GM23338 (cell line): ENCODE data around the gene FGD4. TPM values are rescaled to one million over a fixed set of nuclear protein-coding genes. Genes with fewer than 3 reads are reported as not detected.

ENCODE experiments used
- ATAC-seq: fragments of 200-7000 bp; cut with Tn5 transposase; 3 replicates; pipeline ENCODE4 v1.9.1; 2020
- DNase-seq: peaks from one replicate; pipeline ENCODE4 v3.0.0-alpha.2; 2015; ENCODE audit warnings: low spot score
- H2AFZ ChIP-seq: fragments of 200-600 bp; sonication (generic); 2 replicates; pipeline ENCODE4 v1.8.0; 2016; ENCODE audit warnings: antibody characterized with exemption, mild to moderate bottlenecking, moderate library complexity
- H3F3A ChIP-seq: fragments of 200-600 bp; sonication (generic); replicated peaks from 2 replicates; pipeline ENCODE4 v1.8.0; 2017; ENCODE audit warnings: antibody characterized with exemption, mixed run types, low read depth
- H3K27ac ChIP-seq: fragments of 200-600 bp; sonication (generic); 2 replicates; pipeline ENCODE4 v1.6.1; 2016; ENCODE audit warnings: low read depth
- H3K27me3 ChIP-seq: fragments of 200-600 bp; sonication (generic); 2 replicates; pipeline ENCODE4 v1.8.0; 2016; ENCODE audit warnings: mild to moderate bottlenecking, mixed run types, moderate library complexity; ENCODE audit not compliant: insufficient read depth
- H3K36me3 ChIP-seq: fragments of 200-600 bp; sonication (generic); 2 replicates; pipeline ENCODE4 v1.8.0; 2016; ENCODE audit warnings: mild to moderate bottlenecking; ENCODE audit not compliant: insufficient read depth
- H3K4me1 ChIP-seq: fragments of 200-600 bp; sonication (generic); 2 replicates; pipeline ENCODE4 v1.8.0; 2016; ENCODE audit warnings: mild to moderate bottlenecking, moderate library complexity; ENCODE audit not compliant: insufficient read depth
- H3K4me2 ChIP-seq: fragments of 200-600 bp; sonication (generic); 2 replicates; pipeline ENCODE4 v1.7.1; 2017; ENCODE audit warnings: mixed run types
- H3K4me3 ChIP-seq: fragments of 200-600 bp; sonication (generic); 2 replicates; pipeline ENCODE4 v1.6.1; 2016; ENCODE audit warnings: mixed run types
- H3K79me2 ChIP-seq: fragments of 200-600 bp; sonication (generic); replicated peaks from 2 replicates; pipeline ENCODE4 v1.8.0; 2017; ENCODE audit warnings: mild to moderate bottlenecking; ENCODE audit not compliant: insufficient read depth
- H3K9me2 ChIP-seq: fragments of 200-600 bp; sonication (generic); 2 replicates; pipeline ENCODE4 v1.8.0; 2017; ENCODE audit not compliant: insufficient read depth
- H4K20me1 ChIP-seq: fragments of 200-600 bp; sonication (generic); replicated peaks from 2 replicates; pipeline ENCODE4 v1.8.0; 2017; ENCODE audit warnings: mild to moderate bottlenecking; ENCODE audit not compliant: insufficient read depth
- H3K27ac Mint-ChIP-seq: 2 replicates; pipeline ENCODE4 v1.8.0; 2020; ENCODE audit warnings: inconsistent platforms, mild to moderate bottlenecking, moderate library complexity, mixed read lengths
- H3K27me3 Mint-ChIP-seq: 3 replicates; pipeline ENCODE4 v1.8.0; 2022; ENCODE audit warnings: low read depth, mild to moderate bottlenecking, moderate library complexity, mixed read lengths, inconsistent platforms; ENCODE audit not compliant: insufficient read depth, poor library complexity
- H3K36me3 Mint-ChIP-seq: 3 replicates; pipeline ENCODE4 v1.8.0; 2021; ENCODE audit warnings: low read depth, mild to moderate bottlenecking, inconsistent platforms, moderate library complexity, mixed read lengths
- H3K4me1 Mint-ChIP-seq: 3 replicates; pipeline ENCODE4 v1.8.0; 2020; ENCODE audit warnings: mild to moderate bottlenecking, inconsistent platforms, mixed read lengths
- H3K4me3 Mint-ChIP-seq: 3 replicates; pipeline ENCODE4 v1.8.0; 2021; ENCODE audit warnings: moderate library complexity, mild to moderate bottlenecking, inconsistent platforms, mixed read lengths
- H3K9me3 Mint-ChIP-seq: 3 replicates; pipeline ENCODE4 v1.8.0; 2020; ENCODE audit warnings: moderate library complexity, mild to moderate bottlenecking, inconsistent platforms, mixed read lengths
- EZH2 ChIP-seq: fragments of 200-600 bp; sonication (generic); IDR thresholded peaks from one replicate; pipeline ENCODE4 v1.8.0; 2017; ENCODE audit warnings: antibody characterized with exemption, mild to moderate bottlenecking, low read depth; ENCODE audit not compliant: unreplicated experiment
- EZH2phosphoT487 ChIP-seq: fragments of 200-600 bp; sonication (generic); IDR thresholded peaks from one replicate; pipeline ENCODE4 v1.8.1; 2018; ENCODE audit warnings: antibody characterized with exemption; ENCODE audit not compliant: unreplicated experiment
- JUNB ChIP-seq: IDR thresholded peaks from one replicate; pipeline ENCODE4 v1.6.1; 2016; ENCODE audit warnings: antibody characterized with exemption; ENCODE audit not compliant: unreplicated experiment
- NANOG ChIP-seq: IDR thresholded peaks from 2 replicates; pipeline ENCODE4 v1.6.1; 2016; ENCODE audit warnings: antibody characterized with exemption, borderline replicate concordance
- POLR2AphosphoS5 ChIP-seq: IDR thresholded peaks from 2 replicates; pipeline ENCODE4 v1.6.1; 2016; ENCODE audit warnings: antibody characterized with exemption, low read depth
- STAT1 ChIP-seq: IDR thresholded peaks from one replicate; pipeline ENCODE4 v1.6.1; 2016; ENCODE audit warnings: antibody characterized with exemption; ENCODE audit not compliant: unreplicated experiment
- ZNF114 ChIP-seq: fragments of 250-450 bp; sonication (Bioruptor Pico); IDR thresholded peaks from 2 replicates; pipeline ENCODE4 v1.5.0; 2020; ENCODE audit warnings: mild to moderate bottlenecking, moderate library complexity
- ZNF331 ChIP-seq: fragments of 250-450 bp; sonication (Bioruptor Pico); IDR thresholded peaks from 2 replicates; pipeline ENCODE4 v1.5.0; 2020; ENCODE audit warnings: low read depth, mild to moderate bottlenecking, moderate library complexity
- polyA plus RNA-seq: library from polyadenylated mRNA; unstranded; fragments of >200 nt; fragmentation: Nextera tagmentation; extraction: Ambion mirVana; gene quantifications from 2 replicates; pipeline ENCODE4 v1.2.1, GENCODE V29; 2016
- total RNA-seq: library from RNA; depleted of rRNA; stranded (reverse); fragments of >200 nt; shearing (Covaris generic); gene quantifications from 2 replicates; pipeline ENCODE4 v1.2.3, GENCODE V29; 2014
- TF ChIP-seq, protein P1 (sequence below), 2 experiments: fragments of 200-600 bp in 1 of 2; sonication (generic) in 1 of 2; conservative IDR thresholded peaks; 2 replicates each; pipeline versions ENCODE4 v1.5.1 to v1.6.1; 2016 to 2017; ENCODE audit warnings: antibody characterized with exemption in 2 of 2, low read depth in 2 of 2, mild to moderate bottlenecking in 2 of 2, moderate library complexity in 1 of 2
- TF ChIP-seq, protein P2 (sequence below): IDR thresholded peaks from one replicate; pipeline ENCODE4 v1.6.1; 2018; ENCODE audit warnings: antibody characterized with exemption; ENCODE audit not compliant: unreplicated experiment
- TF ChIP-seq, protein P3 (sequence below): IDR thresholded peaks from 2 replicates; pipeline ENCODE4 v1.6.1; 2016; ENCODE audit warnings: antibody characterized with exemption

Gene FGD4
- total and polyA plus RNA-seq, 2 experiments from 2014 or later, result 24.3 to 54.3 TPM

DNA sequence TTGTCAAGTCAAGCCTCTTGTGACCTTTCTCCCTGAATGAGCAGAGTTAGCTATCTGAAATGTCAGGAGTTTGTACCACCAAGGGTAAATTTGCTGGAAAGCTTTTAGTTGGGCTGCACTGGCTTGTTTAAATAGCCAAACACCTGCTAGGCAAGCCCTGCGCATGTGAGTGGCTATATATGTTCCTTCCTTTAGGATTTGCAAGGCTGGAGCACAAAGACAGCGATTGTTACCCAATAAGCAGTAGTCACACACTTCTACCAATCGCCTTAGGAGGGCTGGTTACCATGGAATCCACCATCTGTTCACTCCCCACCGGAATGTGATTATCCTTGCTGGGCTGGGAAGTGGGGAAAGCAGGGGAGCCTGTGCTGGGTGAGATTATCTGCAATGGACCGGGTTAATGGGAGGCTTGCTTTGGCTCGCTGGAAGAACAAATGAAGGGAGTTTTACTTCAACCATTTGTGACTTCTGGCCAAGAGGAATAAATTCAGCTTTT, 102.5 kb downstream of the FGD4 start:
- H3K36me3 Mint-ChIP-seq, result no peaks in the 10 kb centered on the region
- Histone ChIP-seq H4K20me1 (peaks cover 18% of the 10 kb centered on the region; the same call in 1 of the 2 replicates), H3K27me3 (no peaks in the 10 kb centered on the region), H3K4me2 (peak overlapping the region; percentile 53), H3K36me3 (no peaks in the 10 kb centered on the region), H3K27ac (peak overlapping the region; percentile 65), H2AFZ (no peak overlapping the region), H3K79me2 (peaks cover 94% of the 10 kb centered on the region), H3K4me1 (peaks cover 49% of the 10 kb centered on the region), H3K9me2 (no peaks in the 10 kb centered on the region), H3F3A (0 out of 2 replicates have a peak, but pooled peaks cover 4% of the 10 kb centered on the region), H3K4me3 (peak overlapping the region; percentile 37)
- peaks cover 55% of the 10 kb centered on the region for H3K4me1 Mint-ChIP-seq
- DNase-seq, result peak; percentile 96
- no peaks in the 10 kb centered on the region for H3K27me3 Mint-ChIP-seq
- ATAC-seq, result peak; percentile 97
- H3K9me3 Mint-ChIP-seq, result no peaks in the 10 kb centered on the region
- TF ChIP-seq NANOG, result no peak
- H3K27ac Mint-ChIP-seq, result peak overlapping the region; percentile 90
- H3K4me3 Mint-ChIP-seq, result peak overlapping the region; percentile 74

DNA sequence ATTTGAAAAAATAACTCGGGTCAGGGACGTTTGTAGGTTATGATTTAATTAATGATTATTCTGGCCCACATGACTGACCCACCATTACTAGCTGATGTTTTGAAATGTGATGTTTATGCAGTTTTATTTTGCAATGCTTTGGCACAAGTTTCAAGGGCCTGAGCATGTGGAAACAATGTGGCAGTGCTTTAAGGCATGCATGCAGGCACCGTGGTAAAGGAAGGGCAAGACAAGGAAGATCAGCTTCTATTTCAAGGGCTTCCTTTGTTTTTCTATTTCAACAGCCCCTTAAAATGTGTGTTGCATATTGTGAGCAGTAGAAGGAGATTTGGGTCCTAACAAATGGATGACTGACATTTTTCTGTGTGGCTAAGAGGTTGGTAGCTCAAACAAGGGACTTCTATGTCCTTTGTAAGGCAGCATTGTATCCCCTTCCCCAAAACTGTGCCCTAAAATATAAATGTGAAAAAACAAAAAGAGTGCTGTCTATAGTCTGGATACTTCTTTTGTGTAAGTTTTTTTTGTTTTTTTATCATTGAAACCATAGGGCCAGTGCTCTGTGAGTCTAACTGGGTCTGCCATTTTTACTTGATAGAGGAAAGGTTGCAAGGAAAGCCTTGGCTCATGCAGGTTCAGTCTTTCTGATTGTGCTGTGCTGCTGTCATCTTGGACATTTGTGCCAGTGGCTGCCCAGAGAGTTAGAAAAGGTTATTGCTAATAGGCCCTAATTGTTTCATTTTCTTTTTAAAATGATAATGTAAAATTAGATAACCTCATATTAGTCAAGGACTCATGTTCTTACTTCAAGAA, 103.5 kb downstream of the FGD4 start:
- Histone ChIP-seq H3K4me2 (peak overlapping the region; percentile 53), H3K9me2 (no peaks in the 10 kb centered on the region), H2AFZ (no peak overlapping the region), H3K27ac (peak overlapping the region; percentile 15), H3K4me1 (peaks cover 56% of the 10 kb centered on the region), H3F3A (0 out of 2 replicates have a peak, but pooled peaks cover 4% of the 10 kb centered on the region), H3K27me3 (no peaks in the 10 kb centered on the region), H3K4me3 (peak overlapping the region; percentile 37), H3K79me2 (peaks cover 94% of the 10 kb centered on the region), H4K20me1 (peaks cover 21% of the 10 kb centered on the region; the same call in 1 of the 2 replicates), H3K36me3 (no peaks in the 10 kb centered on the region)
- Mint-ChIP-seq H3K27me3 (peaks cover 3% of the 10 kb centered on the region), H3K27ac (peak overlapping the region; percentile 90), H3K4me1 (peaks cover 59% of the 10 kb centered on the region), H3K36me3 (no peaks in the 10 kb centered on the region), H3K9me3 (no peaks in the 10 kb centered on the region), H3K4me3 (peak overlapping the region; percentile 74)
- ATAC-seq (peak; percentile 16), DNase-seq (peak; percentile 43)
- no peak for TF ChIP-seq ZNF114 (CRISPR knock-in tag)
- TF ChIP-seq, protein P1, sequence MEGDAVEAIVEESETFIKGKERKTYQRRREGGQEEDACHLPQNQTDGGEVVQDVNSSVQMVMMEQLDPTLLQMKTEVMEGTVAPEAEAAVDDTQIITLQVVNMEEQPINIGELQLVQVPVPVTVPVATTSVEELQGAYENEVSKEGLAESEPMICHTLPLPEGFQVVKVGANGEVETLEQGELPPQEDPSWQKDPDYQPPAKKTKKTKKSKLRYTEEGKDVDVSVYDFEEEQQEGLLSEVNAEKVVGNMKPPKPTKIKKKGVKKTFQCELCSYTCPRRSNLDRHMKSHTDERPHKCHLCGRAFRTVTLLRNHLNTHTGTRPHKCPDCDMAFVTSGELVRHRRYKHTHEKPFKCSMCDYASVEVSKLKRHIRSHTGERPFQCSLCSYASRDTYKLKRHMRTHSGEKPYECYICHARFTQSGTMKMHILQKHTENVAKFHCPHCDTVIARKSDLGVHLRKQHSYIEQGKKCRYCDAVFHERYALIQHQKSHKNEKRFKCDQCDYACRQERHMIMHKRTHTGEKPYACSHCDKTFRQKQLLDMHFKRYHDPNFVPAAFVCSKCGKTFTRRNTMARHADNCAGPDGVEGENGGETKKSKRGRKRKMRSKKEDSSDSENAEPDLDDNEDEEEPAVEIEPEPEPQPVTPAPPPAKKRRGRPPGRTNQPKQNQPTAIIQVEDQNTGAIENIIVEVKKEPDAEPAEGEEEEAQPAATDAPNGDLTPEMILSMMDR (conservative IDR thresholded peaks at IDR 0.05; ENCODE audit: low read depth in 2 of 2), result no peak
- TF ChIP-seq, protein P2, sequence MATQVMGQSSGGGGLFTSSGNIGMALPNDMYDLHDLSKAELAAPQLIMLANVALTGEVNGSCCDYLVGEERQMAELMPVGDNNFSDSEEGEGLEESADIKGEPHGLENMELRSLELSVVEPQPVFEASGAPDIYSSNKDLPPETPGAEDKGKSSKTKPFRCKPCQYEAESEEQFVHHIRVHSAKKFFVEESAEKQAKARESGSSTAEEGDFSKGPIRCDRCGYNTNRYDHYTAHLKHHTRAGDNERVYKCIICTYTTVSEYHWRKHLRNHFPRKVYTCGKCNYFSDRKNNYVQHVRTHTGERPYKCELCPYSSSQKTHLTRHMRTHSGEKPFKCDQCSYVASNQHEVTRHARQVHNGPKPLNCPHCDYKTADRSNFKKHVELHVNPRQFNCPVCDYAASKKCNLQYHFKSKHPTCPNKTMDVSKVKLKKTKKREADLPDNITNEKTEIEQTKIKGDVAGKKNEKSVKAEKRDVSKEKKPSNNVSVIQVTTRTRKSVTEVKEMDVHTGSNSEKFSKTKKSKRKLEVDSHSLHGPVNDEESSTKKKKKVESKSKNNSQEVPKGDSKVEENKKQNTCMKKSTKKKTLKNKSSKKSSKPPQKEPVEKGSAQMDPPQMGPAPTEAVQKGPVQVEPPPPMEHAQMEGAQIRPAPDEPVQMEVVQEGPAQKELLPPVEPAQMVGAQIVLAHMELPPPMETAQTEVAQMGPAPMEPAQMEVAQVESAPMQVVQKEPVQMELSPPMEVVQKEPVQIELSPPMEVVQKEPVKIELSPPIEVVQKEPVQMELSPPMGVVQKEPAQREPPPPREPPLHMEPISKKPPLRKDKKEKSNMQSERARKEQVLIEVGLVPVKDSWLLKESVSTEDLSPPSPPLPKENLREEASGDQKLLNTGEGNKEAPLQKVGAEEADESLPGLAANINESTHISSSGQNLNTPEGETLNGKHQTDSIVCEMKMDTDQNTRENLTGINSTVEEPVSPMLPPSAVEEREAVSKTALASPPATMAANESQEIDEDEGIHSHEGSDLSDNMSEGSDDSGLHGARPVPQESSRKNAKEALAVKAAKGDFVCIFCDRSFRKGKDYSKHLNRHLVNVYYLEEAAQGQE, result no peak
- TF ChIP-seq ZNF331 (CRISPR knock-in tag), result no peak
- TF ChIP-seq, protein P3, sequence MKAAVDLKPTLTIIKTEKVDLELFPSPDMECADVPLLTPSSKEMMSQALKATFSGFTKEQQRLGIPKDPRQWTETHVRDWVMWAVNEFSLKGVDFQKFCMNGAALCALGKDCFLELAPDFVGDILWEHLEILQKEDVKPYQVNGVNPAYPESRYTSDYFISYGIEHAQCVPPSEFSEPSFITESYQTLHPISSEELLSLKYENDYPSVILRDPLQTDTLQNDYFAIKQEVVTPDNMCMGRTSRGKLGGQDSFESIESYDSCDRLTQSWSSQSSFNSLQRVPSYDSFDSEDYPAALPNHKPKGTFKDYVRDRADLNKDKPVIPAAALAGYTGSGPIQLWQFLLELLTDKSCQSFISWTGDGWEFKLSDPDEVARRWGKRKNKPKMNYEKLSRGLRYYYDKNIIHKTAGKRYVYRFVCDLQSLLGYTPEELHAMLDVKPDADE, result no peak
- TF ChIP-seq POLR2AphosphoS5, result no peak
- no peak for TF ChIP-seq NANOG
- no peak for TF ChIP-seq STAT1
- TF ChIP-seq EZH2phosphoT487, result no peak
- no peak for TF ChIP-seq JUNB
- no peak for TF ChIP-seq EZH2
